ENCODE measurements around the gene PLAC1. TPM values are rescaled to one million over a fixed set of nuclear protein-coding genes. Genes with fewer than 3 reads are reported as not detected.

Gene PLAC1, protein sequence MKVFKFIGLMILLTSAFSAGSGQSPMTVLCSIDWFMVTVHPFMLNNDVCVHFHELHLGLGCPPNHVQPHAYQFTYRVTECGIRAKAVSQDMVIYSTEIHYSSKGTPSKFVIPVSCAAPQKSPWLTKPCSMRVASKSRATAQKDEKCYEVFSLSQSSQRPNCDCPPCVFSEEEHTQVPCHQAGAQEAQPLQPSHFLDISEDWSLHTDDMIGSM
- total RNA-seq, result 0.24 and 1.4 TPM in 2 replicates

DNA sequence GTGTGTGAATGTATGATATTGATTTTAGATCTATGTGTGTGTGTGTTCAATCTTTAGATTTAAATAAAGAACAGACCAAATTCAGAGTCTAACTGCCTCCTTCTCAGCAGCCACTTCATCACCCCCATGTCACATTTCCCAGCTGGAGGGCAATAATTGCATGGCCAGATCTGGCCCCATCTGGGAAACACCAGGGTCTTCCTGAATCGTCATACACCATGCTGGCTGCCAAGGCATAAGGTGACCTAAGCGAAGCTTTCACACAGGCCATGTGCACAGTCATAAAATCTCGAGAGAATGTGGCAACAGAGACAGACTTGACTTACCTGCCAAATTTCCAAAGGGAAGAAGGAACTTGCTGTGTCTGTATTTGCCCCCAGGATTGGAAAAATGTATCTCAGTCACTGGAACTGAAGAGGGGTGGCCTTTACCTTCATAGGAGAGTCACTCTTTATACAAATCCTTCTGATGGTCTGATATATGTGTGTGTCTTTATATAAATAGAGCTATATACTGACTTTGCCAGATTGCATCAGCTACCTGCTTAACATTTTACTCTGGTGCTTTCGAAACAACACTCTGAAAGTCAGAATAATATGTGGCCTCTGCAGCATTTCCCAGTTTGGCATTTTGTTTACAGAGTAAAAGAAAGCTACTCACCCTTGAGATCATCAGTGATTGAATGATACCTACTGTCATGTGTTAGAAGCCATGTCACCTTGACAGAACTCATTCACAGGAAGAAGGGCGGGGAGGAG is at the start of gene PLAC1:
PLAC1 (minus strand) TSS at position 470 of the 758 bp plus-strand sequence. CDS start 91,789 bp downstream, outside the sequence.

Other genes starting within 250 kb of the PLAC1 start
- gene HPRT1, start 198.3 kb downstream of the PLAC1 start, total RNA-seq, result 11.1 and 12.0 TPM in 2 replicates
- 11.2 and 18.4 TPM in 2 replicates for gene PABIR2, start 138.7 kb upstream of the PLAC1 start, total RNA-seq